ENCODE results near the gene ZNF234.
"Not testable (repeated sequence)": the region's sequence is repeated elsewhere in the genome, so short reads cannot be mapped to it uniquely, and the experiment has no call there.

The ZNF234 gene

DNA sequence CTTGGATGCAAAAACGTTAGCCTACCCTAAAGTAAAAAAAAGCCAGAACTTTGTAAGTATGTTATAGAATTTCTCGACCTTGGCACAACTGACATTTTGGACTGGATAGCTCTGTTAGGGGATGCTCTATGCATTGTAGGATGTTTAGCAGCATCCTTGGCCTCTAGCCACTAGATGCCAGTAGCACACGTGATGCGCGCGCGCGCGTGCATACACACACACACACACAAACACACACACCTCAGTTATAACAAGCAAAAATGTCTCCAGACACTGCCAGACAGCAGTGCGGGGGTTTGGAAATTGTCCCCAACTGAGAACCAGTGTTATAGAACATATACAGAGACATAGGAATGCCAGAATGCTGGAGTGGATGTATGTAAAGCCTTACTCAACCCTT, 40.8 kb downstream of the ZNF234 start:
- DNase-seq (ENCODE audit: low read depth) = no peak

- no peak for DNase-seq (ENCODE audit: low read depth)
Observed at GRCh38 chr19:44190020-44190419, 48.7 kb downstream of the ZNF234 start.

DNA sequence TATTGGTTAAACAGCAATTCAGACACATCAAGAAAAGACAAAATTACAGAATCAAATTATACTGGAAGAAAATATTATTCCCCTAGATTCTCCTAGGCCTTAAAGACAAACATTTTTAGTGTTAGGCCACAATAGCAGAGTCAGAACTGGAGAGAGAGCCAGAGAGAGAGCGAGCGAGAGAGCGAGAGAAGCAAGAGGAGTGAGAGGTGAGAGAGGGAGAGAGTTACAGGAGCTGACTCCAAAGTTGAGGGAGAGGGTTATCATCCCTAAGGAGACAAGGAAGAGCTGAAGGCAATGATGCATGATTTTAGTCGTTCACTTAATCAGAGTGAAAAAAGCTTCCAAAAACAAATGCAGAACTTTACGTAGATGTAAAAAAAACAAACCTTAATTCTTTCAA, 50.8 kb downstream of the ZNF234 start:
- DNase-seq (ENCODE audit: low read depth) = no peak

GRCh38 chr19:44196772-44197171, 55.4 kb downstream of the ZNF234 start:
- DNase-seq (ENCODE audit: low read depth) = no peak

GRCh38 chr19:44202470-44202869, 61.1 kb downstream of the ZNF234 start:
- DNase-seq (ENCODE audit: low read depth) = peak; percentile 43

GRCh38 chr19:44202974-44203373, 61.6 kb downstream of the ZNF234 start:
- no peak for DNase-seq (ENCODE audit: low read depth)

GRCh38 chr19:44203877-44204276, 62.5 kb downstream of the ZNF234 start:
- not testable (repeated sequence) for DNase-seq (ENCODE audit: low read depth)

GRCh38 chr19:44204772-44205171, 63.4 kb downstream of the ZNF234 start:
- no peak for DNase-seq (ENCODE audit: low read depth)

DNA sequence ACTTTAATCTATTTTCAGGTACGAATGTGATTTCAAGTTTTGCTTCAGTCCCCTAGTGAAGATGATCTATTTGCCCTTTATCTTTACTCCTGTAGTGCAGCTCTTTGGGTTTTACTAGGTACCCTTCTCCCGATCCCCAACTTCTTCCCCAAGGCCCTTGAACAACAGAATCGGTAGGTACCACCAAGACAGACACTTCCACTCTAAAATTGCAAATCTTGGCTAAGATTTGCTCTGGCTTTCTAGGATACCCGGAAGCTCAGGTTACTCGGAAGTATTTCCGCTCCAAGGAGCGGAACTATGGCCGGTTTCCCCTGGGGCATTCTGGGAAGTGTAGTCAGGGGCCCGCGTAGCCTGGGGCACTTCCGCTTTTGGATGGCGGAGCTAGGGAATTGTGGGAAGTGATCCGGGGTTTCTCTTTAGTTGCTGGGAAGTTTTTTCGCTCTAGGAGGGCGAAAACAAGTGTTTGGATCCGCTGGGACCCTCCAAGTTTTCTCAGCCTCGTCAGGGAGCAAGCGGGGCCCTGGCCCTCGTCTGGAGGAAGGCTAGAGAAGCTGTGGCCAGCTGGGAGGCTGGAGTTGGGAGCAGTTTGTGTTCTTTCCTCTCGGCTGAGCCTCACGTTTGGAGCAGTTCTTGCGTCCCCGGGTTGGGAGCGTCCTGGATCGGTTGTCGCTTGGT, 65.9 kb downstream of the ZNF234 start:
- peak; percentile 92 for DNase-seq (ENCODE audit: low read depth)
